NB4 (cell line): ENCODE measurements around the gene EIF4E3.

Experiments
- CTCF ChIP-seq: IDR thresholded peaks from one replicate; pipeline ENCODE4 v1.5.1; 2012; ENCODE audit warnings: low read depth, low read length
- MAX ChIP-seq: IDR thresholded peaks from 2 replicates; pipeline ENCODE4 v1.6.1; 2011; ENCODE audit warnings: low read depth, low read length
- MYC ChIP-seq: IDR thresholded peaks from 2 replicates; pipeline ENCODE4 v1.6.1; 2011; ENCODE audit warnings: low read depth, low read length
- POLR2A ChIP-seq: IDR thresholded peaks from 2 replicates; pipeline ENCODE4 v1.6.1; 2011; ENCODE audit warnings: mild to moderate bottlenecking; ENCODE audit not compliant: insufficient read length; ENCODE audit errors: extremely low read depth

- TF ChIP-seq POLR2A: no peak
- TF ChIP-seq CTCF: no peak
- TF ChIP-seq MAX: no peak
- no peak for TF ChIP-seq MYC
These were observed 3.5 kb downstream of the EIF4E3 start for GRCh38 chr3:71721651-71722157.
